Lung (tissue), 4 donors: ENCODE data around the gene SLN. TPM values are rescaled to one million over a fixed set of nuclear protein-coding genes. Genes with fewer than 3 reads are reported as not detected.

ENCODE experiments used
- polyA plus RNA-seq, 2 donors: library from polyadenylated mRNA; stranded (reverse); fragments of 200-250 nt; gene quantifications; one replicate each; pipeline ENCODE4 v1.2.1, GENCODE V29; 2013
- total RNA-seq, 2 donors: library from RNA; depleted of rRNA in 1 of 2; stranded (reverse); fragments of >200 nt in 1 of 2; gene quantifications; one replicate each; pipeline ENCODE4 v1.2.1, GENCODE V29; 2014 to 2021
- donor health status: Bipolar disorder and iron deficiency.
- donor health status: healthy.
- donor health status: DM: yes; HTN: yes; CAD: no.

The SLN gene
- total and polyA plus RNA-seq, 4 donors: 0.49 to 0.77 TPM; not detected in 2

Other genes starting within 250 kb of the SLN start
- 10 to 100 TPM in 1 of 2 donors, 1 to 10 TPM in 1; 6.3 to 10.9 TPM for gene ALKBH8, start 146.3 kb downstream of the SLN start, total RNA-seq
- 1 to 10 TPM; 2.5 to 3.8 TPM for gene ALKBH8, start 146.3 kb downstream of the SLN start, polyA plus RNA-seq
- 1 to 10 TPM; 1.1 to 1.9 TPM for gene ELMOD1, start 120.9 kb downstream of the SLN start, total RNA-seq
- under 1 TPM; 0.19 to 0.53 TPM for gene ELMOD1, start 120.9 kb downstream of the SLN start, polyA plus RNA-seq
- gene SLC35F2, start 146.7 kb upstream of the SLN start, total RNA-seq: 10 to 100 TPM in 1 of 2 donors, 1 to 10 TPM in 1; 6.0 to 15.7 TPM
- gene SLC35F2, start 146.7 kb upstream of the SLN start, polyA plus RNA-seq: 1 to 10 TPM; 5.1 to 5.5 TPM
- 1 to 10 TPM; 2.0 to 3.6 TPM for gene RAB39A, start 216.4 kb upstream of the SLN start, total RNA-seq
- gene RAB39A, start 216.4 kb upstream of the SLN start, polyA plus RNA-seq: 1 to 10 TPM in 1 of 2 donors, under 1 TPM in 1; 0.30 to 3.0 TPM